ENCODE data around the gene PLEKHO2. TPM values are rescaled to one million over a fixed set of nuclear protein-coding genes. Genes with fewer than 3 reads are reported as not detected.

The PLEKHO2 gene
- total and polyA plus RNA-seq, 10 of the 15 experiments (the other 5 are each of a cell fraction or from before 2014, with no cell fraction given) = 1.4 to 25.6 (median 20.5) TPM

GRCh38 chr15:64837502-64837901 is 4.2 kb upstream of the PLEKHO2 start:
- ChIA-PET CTCF (interaction anchor here (0.6 to 10.2 kb wide), 6 partner anchors 25 to 740 kb away, joined by 3 to 115 read pairs (median 6); no protein-coding TSS in a partner anchor), POLR2A (interaction anchor here (0.6 to 1.4 kb wide), 12 partner anchors 11 to 1576 kb away, joined by 3 to 12 read pairs (median 4); partner anchors contain the start of gene PIF1), SMC1A (ENCODE audit: uncharacterized antibody, unreplicated experiment) (interaction anchor here (0.6 to 2.8 kb wide), 6 partner anchors 12 to 97 kb away, joined by 4 to 28 read pairs (median 6); partner anchors contain the start of gene PIF1), RAD21 (ENCODE audit: unreplicated experiment) (interaction anchor here (0.9 to 5.1 kb wide), 2 partner anchors 24 to 56 kb away, joined by 3 to 50 read pairs; no protein-coding TSS in a partner anchor)
- DNase-seq (ENCODE audit: low read depth, low spot score) = no peak
- in situ Hi-C loops (cut with MboI) (no loop called here), intact Hi-C loops (cut with micrococcal nuclease; ENCODE audit: unreplicated experiment) (no loop called here)
- Histone ChIP-seq H3K27me3 (replicated peaks in 1 of 2; ENCODE audit: control insufficient read depth in 2 of 2, insufficient read depth in 2 of 2, low read length in 1 of 2) (no peaks in the 10 kb centered on the region), H3K9me3 (replicated peaks; ENCODE audit: control insufficient read depth, insufficient read depth, low read length) (no peaks in the 10 kb centered on the region), H4K20me1 (ENCODE audit: control insufficient read depth, insufficient read depth) (no peaks in the 10 kb centered on the region), H3K79me2 (ENCODE audit: control insufficient read depth, insufficient read depth, low read length) (peaks cover 8% of the 10 kb centered on the region), H3K4me1 (ENCODE audit: control insufficient read depth, insufficient read depth, low read length) (0 out of 2 replicates have a peak, but pooled peaks cover 10% of the 10 kb centered on the region), H2AFZ (ENCODE audit: control insufficient read depth, low read depth, low read length) (no peak overlapping the region; the same call in 1 of the 2 replicates), H3K4me3 (no peak overlapping the region), H3K9ac (ENCODE audit: control insufficient read depth, insufficient read depth, low read length) (no peak overlapping the region), H3K4me2 (ENCODE audit: control insufficient read depth, insufficient read depth) (no peak overlapping the region), H3K27ac (ENCODE audit: control insufficient read depth, insufficient read depth) (no peak overlapping the region), H3K36me3 (ENCODE audit: control insufficient read depth in 2 of 2, insufficient read depth in 2 of 2, low read length in 1 of 2) (no peaks in the 10 kb centered on the region)
- BruUV-seq (replicated peaks) = no TSS peak
- ATAC-seq = no peak
- 46% methylated on average over 1 of the region's 1 CpG for WGBS (ENCODE audit: insufficient coverage, insufficient replicate concordance, low lambda C conversion rate, missing lambda C conversion rate)
- TF ChIP-seq CUX1 (IDR thresholded peaks at IDR 0.05; ENCODE audit: insufficient replicate concordance, low read depth, low read length) = no peak
- no peak for TF ChIP-seq KLF5 (IDR thresholded peaks at IDR 0.05; ENCODE audit: partially characterized antibody)
- no peak for TF ChIP-seq ATF7 (IDR thresholded peaks at IDR 0.05; ENCODE audit: low read depth)
- no peak for TF ChIP-seq ETV6 (conservative IDR thresholded peaks at IDR 0.05 in 1 of 2, IDR thresholded peaks at IDR 0.05 in 1 of 2; ENCODE audit: borderline replicate concordance in 1 of 2, low read depth in 1 of 2)
- no peak for TF ChIP-seq POU2F2 (IDR thresholded peaks at IDR 0.05; ENCODE audit: borderline replicate concordance, low read depth, low read length)
- TF ChIP-seq ASH2L (IDR thresholded peaks at IDR 0.05; ENCODE audit: borderline replicate concordance, low read depth) = no peak
- TF ChIP-seq SRF (IDR thresholded peaks at IDR 0.05; ENCODE audit: low read depth in 2 of 2, low read length in 2 of 2) = no peak
- no peak for TF ChIP-seq SIX5 (IDR thresholded peaks at IDR 0.05; ENCODE audit: low read depth, low read length, severe bottlenecking)
- FAIRE-seq = no peak
